HT1080 (cell line): ENCODE data around the gene CYP20A1. TPM values are rescaled to one million over a fixed set of nuclear protein-coding genes. Genes with fewer than 3 reads are reported as not detected.

Source experiments
- small RNA-seq: library from RNA; depleted of rRNA; stranded (forward); fragments of <200 nt; gene quantifications from one replicate; pipeline ENCODE3, GENCODE V24; 2014
- total RNA-seq: library from RNA; depleted of rRNA; stranded (reverse); fragments of >200 nt; shearing (Covaris generic); gene quantifications from 2 replicates; pipeline ENCODE4 v1.2.3, GENCODE V29; 2014; rRNA removed

The CYP20A1 gene
- total RNA-seq, 1 experiment from 2014 or later: 9.9 TPM

Small RNA genes lying within 50 kb of the gene (small RNA-seq; reads per million reads assigned to genes)
- not detected for gene RN7SL670P

Other genes with a start within 250 kb of the CYP20A1 start
- gene NBEAL1, start 224.1 kb upstream of the CYP20A1 start, total RNA-seq: 4.5 and 4.7 TPM in 2 replicates
- 24.9 and 41.0 TPM in 2 replicates for gene ABI2, start 89.4 kb downstream of the CYP20A1 start, total RNA-seq